ENCODE results near the gene SMIM9. TPM values are rescaled to one million over a fixed set of nuclear protein-coding genes. Genes with fewer than 3 reads are reported as not detected.

Gene SMIM9
- total RNA-seq, 4 donors from 2014 or later, result not detected

- peak overlapping the region in 2 of 4 donors; percentile 10 to 58 for H3K27ac ChIP-seq (replicated peaks in 1 of 4)
- WGBS, result 70% methylated on average over 8 of the region's 8 CpGs
- H3K9me3 ChIP-seq, result no peaks in the 10 kb centered on the region
- H3K27me3 ChIP-seq, result no peaks in the 10 kb centered on the region
- no peak for TF ChIP-seq EP300 (IDR thresholded peaks at IDR 0.05)
- no peak for TF ChIP-seq POLR2AphosphoS5 (IDR thresholded peaks at IDR 0.05)
- TF ChIP-seq POLR2A (IDR thresholded peaks at IDR 0.05; ENCODE audit: low read depth), result no peak
- no peak for TF ChIP-seq CTCF (IDR thresholded peaks at IDR 0.05)
- intact Hi-C loops (cut with DNase I), result no loop called here
- peaks cover 10 to 34% (median 30%) of the 10 kb centered on the region in 4 donors for H3K4me1 ChIP-seq
- H3K36me3 ChIP-seq, result no peaks in the 10 kb centered on the region
- H3K4me3 ChIP-seq, result no peak overlapping the region
- DNase-seq (ENCODE audit: extremely low spot score), result no peak
These were observed 33.8 kb downstream of the SMIM9 start for GRCh38 chrX:154800478-154801210.

GRCh38 chrX:154799556-154800348 is 34.7 kb downstream of the SMIM9 start:
- Histone ChIP-seq H3K4me3 (no peak overlapping the region), H3K4me1 (peaks cover 10 to 34% (median 29%) of the 10 kb centered on the region in 4 donors), H3K27me3 (no peaks in the 10 kb centered on the region), H3K9me3 (no peaks in the 10 kb centered on the region), H3K36me3 (no peaks in the 10 kb centered on the region), H3K27ac (replicated peaks in 1 of 4) (peak overlapping the region in 3 of 4 donors; percentile 10 to 58 (median 40))
- TF ChIP-seq POLR2A (IDR thresholded peaks at IDR 0.05; ENCODE audit: low read depth), result no peak
- TF ChIP-seq POLR2AphosphoS5 (IDR thresholded peaks at IDR 0.05), result no peak
- no peak for TF ChIP-seq EP300 (IDR thresholded peaks at IDR 0.05)
- no peak for TF ChIP-seq CTCF (IDR thresholded peaks at IDR 0.05)
- intact Hi-C loops (cut with DNase I), result no loop called here
- DNase-seq (ENCODE audit: extremely low spot score), result no peak
- 43% methylated on average over 9 of the region's 9 CpGs for WGBS

- TF ChIP-seq EP300 (IDR thresholded peaks at IDR 0.05) (no peak), POLR2A (IDR thresholded peaks at IDR 0.05; ENCODE audit: low read depth) (no peak)
- no peak overlapping the region for H3K27ac ChIP-seq (replicated peaks in 1 of 4)
- no peaks in the 10 kb centered on the region for H3K36me3 ChIP-seq
- H3K4me3 ChIP-seq, result no peak overlapping the region
- 72% methylated on average over 6 of the region's 6 CpGs for WGBS
- intact Hi-C loops (cut with DNase I), result no loop called here
- H3K9me3 ChIP-seq, result no peaks in the 10 kb centered on the region
- no peak for DNase-seq (ENCODE audit: extremely low spot score)
- peaks cover 7 to 22% (median 16%) of the 10 kb centered on the region in 4 donors for H3K4me1 ChIP-seq
- no peaks in the 10 kb centered on the region for H3K27me3 ChIP-seq
These were observed 37.5 kb downstream of the SMIM9 start for GRCh38 chrX:154797006-154797405.

- H3K27me3 ChIP-seq, result no peaks in the 10 kb centered on the region
- H3K4me1 ChIP-seq, result peaks cover 5 to 12% (median 9%) of the 10 kb centered on the region in 4 donors
- TF ChIP-seq POLR2A (IDR thresholded peaks at IDR 0.05; ENCODE audit: low read depth), result no peak
- TF ChIP-seq EP300 (IDR thresholded peaks at IDR 0.05), result no peak
- no peak for TF ChIP-seq POLR2AphosphoS5 (IDR thresholded peaks at IDR 0.05)
- no peak overlapping the region for H3K4me3 ChIP-seq
- WGBS, result 64% methylated on average over 2 of the region's 2 CpGs
- DNase-seq (ENCODE audit: extremely low spot score), result no peak
- intact Hi-C loops (cut with DNase I), result no loop called here
- no peaks in the 10 kb centered on the region for H3K9me3 ChIP-seq
- no peak overlapping the region for H3K27ac ChIP-seq (replicated peaks in 1 of 4)
- H3K36me3 ChIP-seq, result no peaks in the 10 kb centered on the region
These were observed 39.4 kb downstream of the SMIM9 start for GRCh38 chrX:154795016-154795415.

- 84% methylated on average over 7 of the region's 7 CpGs for WGBS
- intact Hi-C loops (cut with DNase I), result no loop called here
- Histone ChIP-seq H3K27ac (replicated peaks in 1 of 4) (no peak overlapping the region), H3K4me3 (no peak overlapping the region), H3K4me1 (peaks cover 0 to 5% (median 0%) of the 10 kb centered on the region in 4 donors), H3K36me3 (no peaks in the 10 kb centered on the region), H3K27me3 (no peaks in the 10 kb centered on the region), H3K9me3 (no peaks in the 10 kb centered on the region)
- TF ChIP-seq POLR2AphosphoS5 (IDR thresholded peaks at IDR 0.05) (no peak), EP300 (IDR thresholded peaks at IDR 0.05) (no peak), POLR2A (IDR thresholded peaks at IDR 0.05; ENCODE audit: low read depth) (no peak), CTCF (IDR thresholded peaks at IDR 0.05) (no peak)
- no peak for DNase-seq (ENCODE audit: extremely low spot score)
These were observed 41.2 kb downstream of the SMIM9 start for GRCh38 chrX:154793084-154793795.

Data from esophagus muscularis mucosa (tissue), 4 donors.